ENCODE data around the gene RAD52. TPM values are rescaled to one million over a fixed set of nuclear protein-coding genes. Genes with fewer than 3 reads are reported as not detected.

Gene RAD52
- total and polyA plus RNA-seq, 7 donors: 5.9 to 14.4 (median 7.2) TPM

- no peak for ATAC-seq
- no peak for TF ChIP-seq CTCF (IDR thresholded peaks at IDR 0.05)
- Histone ChIP-seq H3K9me3 (no peaks in the 10 kb centered on the region), H3K4me3 (peak overlapping the region; percentile 94), H3K36me3 (ENCODE audit: insufficient read depth in 1 of 2, low read depth in 1 of 2) (peaks cover 0 to 10% of the 10 kb centered on the region in 2 donors), H3K4me1 (peaks cover 37% of the 10 kb centered on the region), H3K27ac (peak overlapping the region; percentile 100), H3K27me3 (ENCODE audit: insufficient read depth in 3 of 3, low read length in 2 of 3) (no peaks in the 10 kb centered on the region)
- WGBS, 3 donors: 52 to 53% (median 53%) methylated on average over 1 of the region's 1 CpG
- intact Hi-C loops (cut with DNase I): loop anchor here in 1 of 2 donors (5.0 kb wide), 1 partner anchor 100 kb away; no protein-coding TSS in a partner anchor
- no peak for DNase-seq
These were observed 43.2 kb upstream of the RAD52 start for GRCh38 chr12:992647-993046.

GRCh38 chr12:991350-992333 is 42.1 kb upstream of the RAD52 start:
- H3K27ac ChIP-seq: peak overlapping the region; percentile 100
- ATAC-seq (peak; percentile 16 to 44 (median 28)), DNase-seq (no peak)
- H3K9me3 ChIP-seq: no peaks in the 10 kb centered on the region
- 4 to 6% (median 4%) methylated on average over 36 to 48 of the region's 48 CpGs for WGBS, 3 donors
- TF ChIP-seq CTCF (IDR thresholded peaks at IDR 0.05): no peak
- no peaks in the 10 kb centered on the region for H3K27me3 ChIP-seq (ENCODE audit: insufficient read depth in 3 of 3, low read length in 2 of 3)
- H3K4me1 ChIP-seq: peaks cover 32% of the 10 kb centered on the region
- peaks cover 0 to 20% of the 10 kb centered on the region in 2 donors for H3K36me3 ChIP-seq (ENCODE audit: insufficient read depth in 1 of 2, low read depth in 1 of 2)
- H3K4me3 ChIP-seq: peak overlapping the region; percentile 94
- intact Hi-C loops (cut with DNase I): loop anchor here in 1 of 2 donors (5.0 kb wide), 1 partner anchor 101 kb away; no protein-coding TSS in a partner anchor

- peak; percentile 92 to 93 (median 92) for ATAC-seq
- Histone ChIP-seq H3K9me3 (no peaks in the 10 kb centered on the region), H3K4me1 (peaks cover 32% of the 10 kb centered on the region), H3K27me3 (ENCODE audit: insufficient read depth in 3 of 3, low read length in 2 of 3) (no peaks in the 10 kb centered on the region), H3K4me3 (peak within 1 kb of the TSS; percentile 94), H3K27ac (peak within 1 kb of the TSS; percentile 100), H3K36me3 (ENCODE audit: insufficient read depth in 1 of 2, low read depth in 1 of 2) (peaks cover 0 to 27% of the 10 kb centered on the region in 2 donors)
- 1% methylated on average over 35 to 87 of the region's 87 CpGs for WGBS, 3 donors
- DNase-seq: peak; percentile 92 to 94
- no peak for TF ChIP-seq CTCF (IDR thresholded peaks at IDR 0.05)
- intact Hi-C loops (cut with DNase I): loop anchor here in 1 of 2 donors (5.0 kb wide), 1 partner anchor 101 kb away; no protein-coding TSS in a partner anchor
These were observed 41.3 kb upstream of the RAD52 start, which contains the start of gene ERC1 for GRCh38 chr12:990661-991349. Gene ERC1 (plus strand): TSS chr12:991223. CDS start chr12:1027904, 36,681 bp downstream.

- H3K27ac ChIP-seq: peak overlapping the region; percentile 100
- peak; percentile 59 to 71 (median 64) for ATAC-seq
- peak overlapping the region; percentile 94 for H3K4me3 ChIP-seq
- no peaks in the 10 kb centered on the region for H3K27me3 ChIP-seq (ENCODE audit: insufficient read depth in 3 of 3, low read length in 2 of 3)
- intact Hi-C loops (cut with DNase I): loop anchor here in 1 of 2 donors (5.0 kb wide), 1 partner anchor 102 kb away; no protein-coding TSS in a partner anchor
- TF ChIP-seq CTCF (IDR thresholded peaks at IDR 0.05): no peak
- H3K9me3 ChIP-seq: no peaks in the 10 kb centered on the region
- peaks cover 32% of the 10 kb centered on the region for H3K4me1 ChIP-seq
- 0 to 1% (median 1%) methylated on average over 36 to 40 of the region's 40 CpGs for WGBS, 3 donors
- H3K36me3 ChIP-seq (ENCODE audit: insufficient read depth in 1 of 2, low read depth in 1 of 2): peaks cover 0 to 27% of the 10 kb centered on the region in 2 donors
- peak; percentile 76 to 84 for DNase-seq
These were observed 40.5 kb upstream of the RAD52 start for GRCh38 chr12:989751-990660.
